Cardiac muscle cell (in vitro differentiated cells and primary cell): ENCODE results near the gene SERINC3. TPM values are rescaled to one million over a fixed set of nuclear protein-coding genes. Genes with fewer than 3 reads are reported as not detected.

Experiments
- DNase-seq, 2 donors: peaks; one replicate each; pipeline versions ENCODE4 v3.0.0 to v3.0.0-alpha.2; 2010 to 2017; ENCODE audit warnings: low read depth in 1 of 2, low spot score in 1 of 2
- H3K27ac ChIP-seq: fragments of 200-600 bp; sonication (generic); 2 replicates; pipeline ENCODE4 v1.5.1; 2016
- H3K27me3 ChIP-seq: fragments of 200-600 bp; sonication (generic); 2 replicates; pipeline ENCODE4 v1.6.0; 2016; ENCODE audit warnings: control low read depth
- H3K36me3 ChIP-seq: fragments of 200-600 bp; sonication (generic); 2 replicates; pipeline ENCODE4 v1.5.1; 2016; ENCODE audit warnings: control low read depth
- H3K4me1 ChIP-seq: fragments of 200-600 bp; sonication (generic); 2 replicates; pipeline ENCODE4 v1.8.1; 2017; ENCODE audit warnings: low read depth, mild to moderate bottlenecking, mixed run types
- H3K4me3 ChIP-seq: fragments of 200-600 bp; sonication (generic); 2 replicates; pipeline ENCODE4 v1.5.1; 2016; ENCODE audit warnings: mild to moderate bottlenecking
- H3K9me3 ChIP-seq: fragments of 200-600 bp; sonication (generic); 2 replicates; pipeline ENCODE4 v1.5.1; 2017; ENCODE audit warnings: low read depth, mild to moderate bottlenecking, control low read depth
- polyA plus RNA-seq: library from polyadenylated mRNA; unstranded; fragments of >200 nt; fragmentation: Nextera tagmentation; extraction: Ambion mirVana; gene quantifications from 2 replicates; pipeline ENCODE4 v1.2.1, GENCODE V29; 2016
- total RNA-seq: library from RNA; depleted of rRNA; stranded (reverse); fragments of >200 nt; gene quantifications from 2 replicates; pipeline ENCODE4 v1.2.3, GENCODE V29; 2016
- TF ChIP-seq, protein P1 (sequence below): IDR thresholded peaks from 2 replicates; pipeline ENCODE4 v1.5.1; 2012; ENCODE audit warnings: low read depth, mild to moderate bottlenecking, low read length

The SERINC3 gene
- total and polyA plus RNA-seq, 2 experiments from 2014 or later, result 49.2 to 73.8 TPM

DNA sequence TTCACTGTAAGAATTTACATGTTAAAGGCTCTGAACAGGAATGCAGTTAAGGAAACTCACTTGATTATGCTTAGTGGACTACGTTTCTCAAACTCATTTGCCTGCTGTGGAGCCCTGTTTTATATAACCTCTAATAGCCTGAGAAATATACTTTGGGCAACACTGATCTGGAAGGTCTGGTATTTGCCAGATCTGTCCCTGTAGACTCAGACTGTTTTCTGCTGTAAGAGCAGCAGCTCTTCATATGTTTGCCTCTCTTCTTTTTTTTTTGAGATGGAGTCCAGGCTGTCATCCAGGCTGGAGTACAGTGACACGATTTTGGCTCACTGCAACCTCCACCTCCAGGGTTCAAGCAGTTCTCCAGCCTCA is 36.1 kb downstream of the SERINC3 start:
- Histone ChIP-seq H3K36me3 (peaks cover 38% of the 10 kb centered on the region), H3K4me3 (no peak overlapping the region), H3K27me3 (no peaks in the 10 kb centered on the region), H3K9me3 (no peaks in the 10 kb centered on the region), H3K27ac (no peak overlapping the region), H3K4me1 (no peaks in the 10 kb centered on the region)
- DNase-seq, result no peak
- TF ChIP-seq, protein P1, sequence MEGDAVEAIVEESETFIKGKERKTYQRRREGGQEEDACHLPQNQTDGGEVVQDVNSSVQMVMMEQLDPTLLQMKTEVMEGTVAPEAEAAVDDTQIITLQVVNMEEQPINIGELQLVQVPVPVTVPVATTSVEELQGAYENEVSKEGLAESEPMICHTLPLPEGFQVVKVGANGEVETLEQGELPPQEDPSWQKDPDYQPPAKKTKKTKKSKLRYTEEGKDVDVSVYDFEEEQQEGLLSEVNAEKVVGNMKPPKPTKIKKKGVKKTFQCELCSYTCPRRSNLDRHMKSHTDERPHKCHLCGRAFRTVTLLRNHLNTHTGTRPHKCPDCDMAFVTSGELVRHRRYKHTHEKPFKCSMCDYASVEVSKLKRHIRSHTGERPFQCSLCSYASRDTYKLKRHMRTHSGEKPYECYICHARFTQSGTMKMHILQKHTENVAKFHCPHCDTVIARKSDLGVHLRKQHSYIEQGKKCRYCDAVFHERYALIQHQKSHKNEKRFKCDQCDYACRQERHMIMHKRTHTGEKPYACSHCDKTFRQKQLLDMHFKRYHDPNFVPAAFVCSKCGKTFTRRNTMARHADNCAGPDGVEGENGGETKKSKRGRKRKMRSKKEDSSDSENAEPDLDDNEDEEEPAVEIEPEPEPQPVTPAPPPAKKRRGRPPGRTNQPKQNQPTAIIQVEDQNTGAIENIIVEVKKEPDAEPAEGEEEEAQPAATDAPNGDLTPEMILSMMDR, result no peak

DNA sequence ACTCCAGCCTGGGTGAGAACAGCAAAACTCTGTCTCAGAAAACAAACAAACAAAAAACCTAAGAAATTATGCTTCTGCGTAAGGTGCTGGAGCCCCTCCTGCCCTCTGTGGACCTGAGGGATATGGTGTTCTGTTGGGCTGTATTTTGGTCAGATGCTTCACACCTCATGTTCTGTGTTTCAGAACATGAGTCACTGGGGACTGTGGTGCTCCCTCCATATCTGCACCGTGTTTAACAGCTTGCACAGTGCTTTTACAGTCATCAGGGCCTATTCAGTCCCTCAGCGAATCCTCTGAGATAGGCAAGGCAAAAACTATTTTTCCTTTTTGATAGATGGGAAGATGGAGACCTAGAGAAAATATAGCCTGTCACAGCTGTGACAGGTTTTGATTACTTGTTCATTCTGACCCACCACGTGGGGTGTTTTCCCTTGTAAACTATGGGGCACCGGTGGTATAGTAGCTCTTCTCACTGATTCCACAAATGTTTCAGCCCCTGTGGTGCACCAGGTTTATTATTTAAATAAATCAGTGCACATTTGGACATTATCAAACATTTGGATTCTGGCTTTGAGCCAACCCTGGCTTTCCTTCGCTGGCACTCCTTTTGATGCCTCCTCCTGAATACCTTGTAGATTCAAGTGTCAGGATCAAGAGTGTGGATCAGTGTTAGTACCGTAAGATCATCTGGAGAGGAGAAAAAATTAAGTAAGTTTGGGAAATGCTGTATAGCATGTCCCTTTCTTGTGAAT is 36.6 kb downstream of the SERINC3 start:
- no peak for DNase-seq
- Histone ChIP-seq H3K27ac (no peak overlapping the region), H3K36me3 (peaks cover 38% of the 10 kb centered on the region), H3K4me3 (no peak overlapping the region), H3K9me3 (no peaks in the 10 kb centered on the region), H3K27me3 (no peaks in the 10 kb centered on the region), H3K4me1 (no peaks in the 10 kb centered on the region)
- TF ChIP-seq, protein P1, result no peak

DNA sequence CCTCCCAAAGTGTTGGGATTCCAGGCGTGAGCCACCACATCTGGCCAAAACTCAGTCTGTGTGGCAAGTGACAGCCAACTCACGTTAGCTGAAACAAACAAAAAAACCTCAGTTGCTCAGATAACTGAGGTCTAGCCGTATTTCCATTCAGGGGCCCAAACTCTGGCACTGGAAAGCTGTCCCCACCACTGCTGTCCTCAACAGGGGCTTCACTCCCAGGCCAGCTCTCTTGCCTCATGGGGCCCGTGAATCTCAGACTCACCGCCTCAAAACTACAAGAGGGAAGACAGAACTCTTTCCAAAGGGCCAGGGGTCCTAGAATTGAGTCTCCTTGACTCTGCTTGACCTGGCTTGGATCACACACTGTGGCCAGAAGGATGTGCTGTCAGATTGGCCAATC is 38.8 kb downstream of the SERINC3 start:
- Histone ChIP-seq H3K9me3 (no peaks in the 10 kb centered on the region), H3K4me3 (no peak overlapping the region), H3K4me1 (no peaks in the 10 kb centered on the region), H3K27ac (no peak overlapping the region), H3K27me3 (no peaks in the 10 kb centered on the region), H3K36me3 (peaks cover 24% of the 10 kb centered on the region)
- DNase-seq, result no peak
- TF ChIP-seq, protein P1, result no peak

DNA sequence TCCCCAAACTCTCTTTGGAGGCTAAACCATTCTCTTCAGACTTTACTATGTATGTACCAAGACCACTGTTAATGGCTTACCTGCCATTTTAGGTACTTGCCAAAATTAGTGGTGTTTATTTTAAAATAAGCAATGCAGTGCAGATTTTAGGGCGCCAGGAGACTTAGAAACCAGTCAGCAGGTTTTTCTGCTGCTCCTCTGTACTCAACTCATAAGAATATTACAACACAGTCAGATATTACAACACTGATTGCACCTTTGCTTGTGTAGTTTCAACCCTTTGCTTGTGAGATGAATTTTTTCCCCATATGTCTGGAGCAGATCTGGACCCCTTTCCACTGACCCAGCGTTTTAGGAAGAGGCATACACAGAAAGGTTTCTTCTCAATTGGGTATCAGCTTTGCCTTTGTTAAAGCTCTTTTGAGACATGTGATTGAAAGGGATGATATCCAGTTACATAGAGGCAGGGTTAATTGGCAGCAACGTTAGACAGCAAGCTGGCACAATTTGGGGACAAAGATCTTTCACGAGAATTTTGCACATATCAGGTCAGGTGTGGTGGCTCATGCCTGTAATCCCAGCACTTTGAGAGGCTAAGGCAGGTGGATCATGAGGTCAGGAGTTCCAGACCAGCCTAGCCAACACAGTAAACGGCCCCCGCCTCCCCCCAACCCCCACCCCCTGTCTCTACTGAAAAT is 40.0 kb downstream of the SERINC3 start:
- Histone ChIP-seq H3K27me3 (no peaks in the 10 kb centered on the region), H3K9me3 (no peaks in the 10 kb centered on the region), H3K36me3 (peaks cover 23% of the 10 kb centered on the region), H3K4me3 (no peak overlapping the region), H3K4me1 (no peaks in the 10 kb centered on the region), H3K27ac (no peak overlapping the region)
- no peak for DNase-seq
- TF ChIP-seq, protein P1, result no peak

DNA sequence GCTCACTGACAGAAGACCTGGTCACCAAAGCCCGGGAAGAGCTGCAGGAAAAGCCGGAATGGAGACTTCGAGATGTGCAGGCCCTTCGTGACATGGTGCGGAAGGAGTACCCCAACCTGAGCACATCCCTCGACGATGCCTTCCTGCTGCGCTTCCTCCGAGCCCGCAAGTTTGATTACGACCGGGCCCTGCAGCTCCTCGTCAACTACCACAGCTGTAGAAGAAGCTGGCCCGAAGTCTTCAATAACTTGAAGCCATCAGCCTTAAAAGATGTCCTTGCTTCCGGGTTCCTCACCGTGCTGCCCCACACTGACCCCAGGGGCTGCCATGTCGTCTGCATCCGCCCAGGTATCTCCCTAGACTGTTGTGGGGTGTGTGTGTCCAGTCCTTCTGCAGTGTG is 41.8 kb downstream of the SERINC3 start:
- no peaks in the 10 kb centered on the region for H3K4me1 ChIP-seq
- no peak for DNase-seq
- TF ChIP-seq, protein P1, result no peak
- H3K9me3 ChIP-seq, result no peaks in the 10 kb centered on the region
- H3K36me3 ChIP-seq, result peaks cover 11% of the 10 kb centered on the region
- no peak overlapping the region for H3K27ac ChIP-seq
- H3K4me3 ChIP-seq, result no peak overlapping the region
- H3K27me3 ChIP-seq, result no peaks in the 10 kb centered on the region
